ENCODE data around the gene LMBR1. TPM values are rescaled to one million over a fixed set of nuclear protein-coding genes. Genes with fewer than 3 reads are reported as not detected.

The LMBR1 gene
- total RNA-seq, 1 donor from 2014 or later = 49.7 TPM

DNA sequence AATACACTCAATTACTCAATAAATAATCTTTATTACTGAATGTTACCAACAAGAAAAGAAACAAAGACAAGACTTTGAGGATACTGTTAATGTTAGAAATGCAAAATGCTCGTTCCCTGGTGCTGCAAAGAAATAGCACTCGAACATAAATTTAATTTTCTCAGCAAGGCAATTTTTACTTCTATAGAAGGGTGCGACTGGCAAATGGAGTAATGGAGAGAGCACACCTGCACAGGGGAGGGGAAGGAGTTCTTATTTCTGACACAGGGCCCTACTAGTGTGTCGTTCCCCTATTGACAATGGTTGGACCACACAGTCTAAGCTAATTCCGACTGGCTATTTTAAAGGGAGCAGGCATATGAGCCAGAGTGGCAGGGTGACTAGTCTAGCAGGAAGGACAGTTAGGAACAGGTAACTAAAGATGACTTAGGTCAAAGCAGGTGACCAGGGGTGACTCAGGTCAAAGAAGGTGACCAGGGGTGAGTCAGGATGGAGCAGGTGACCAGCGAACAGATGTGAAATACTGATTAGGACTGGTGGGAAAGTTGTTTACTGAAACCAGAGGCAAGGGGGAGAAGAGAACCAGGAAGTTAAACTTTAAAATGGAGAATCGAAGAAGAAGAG lies 133.3 kb downstream of the LMBR1 start:
- no peaks in the 10 kb centered on the region for H3K9me3 Mint-ChIP-seq (ENCODE audit: unreplicated experiment)
- no peak for FAIRE-seq
- DNase-seq (ENCODE audit: low read depth) = no peak
- peaks cover 11% of the 10 kb centered on the region for H3K36me3 Mint-ChIP-seq (ENCODE audit: low read depth, unreplicated experiment)
- Histone ChIP-seq H3K9ac (ENCODE audit: low read length) (no peak overlapping the region), H3K4me2 (ENCODE audit: low read length) (no peak overlapping the region), H3K4me1 (ENCODE audit: insufficient read depth, low read length) (no peaks in the 10 kb centered on the region), H3K79me2 (ENCODE audit: insufficient read depth, low read length) (no peaks in the 10 kb centered on the region), H4K20me1 (ENCODE audit: insufficient read depth, low read length) (no peaks in the 10 kb centered on the region), H3K27me3 (ENCODE audit: insufficient read depth, low read length) (no peaks in the 10 kb centered on the region), H2AFZ (ENCODE audit: low read depth, low read length) (no peak overlapping the region), H3K4me3 (ENCODE audit: insufficient read depth, low read depth, low read length) (no peak overlapping the region), H3K27ac (ENCODE audit: low read depth, low read length) (no peak overlapping the region), H3K9me3 (ENCODE audit: insufficient read depth, low read depth, low read length) (no peaks in the 10 kb centered on the region), H3K36me3 (ENCODE audit: insufficient read depth, low read length) (no peaks in the 10 kb centered on the region)
- no peak overlapping the region for H3K4me3 Mint-ChIP-seq (ENCODE audit: unreplicated experiment)
- no peaks in the 10 kb centered on the region for H3K27me3 Mint-ChIP-seq (ENCODE audit: low read depth, unreplicated experiment)
- no peak overlapping the region for H3K27ac Mint-ChIP-seq (ENCODE audit: unreplicated experiment)
- no peak for TF ChIP-seq EZH2 (IDR thresholded peaks at IDR 0.05; ENCODE audit: insufficient read depth, low read length)
- no peak for TF ChIP-seq CTCF (IDR thresholded peaks at IDR 0.05; ENCODE audit: insufficient read depth, low read depth, low read length)
- no peaks in the 10 kb centered on the region for H3K4me1 Mint-ChIP-seq (ENCODE audit: low read depth, unreplicated experiment)

DNA sequence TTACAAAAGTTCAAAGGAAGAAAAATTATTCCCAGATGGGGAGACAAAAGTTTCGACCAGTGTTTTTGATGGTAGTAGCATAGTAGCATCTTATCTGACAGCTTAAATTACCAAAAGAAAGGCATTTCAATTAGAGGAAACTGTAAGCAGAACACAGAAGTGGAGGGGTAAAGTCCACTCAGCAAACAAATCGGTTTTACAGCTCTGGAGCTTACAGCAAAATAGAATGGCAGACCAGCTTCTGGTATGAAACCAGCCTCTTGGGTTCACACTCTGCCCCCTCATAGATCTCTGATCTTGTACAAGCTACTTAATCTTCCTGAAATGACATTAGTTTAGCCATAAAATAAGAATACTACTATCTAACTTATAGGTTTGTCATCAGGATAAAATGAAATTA lies 133.8 kb downstream of the LMBR1 start:
- Histone ChIP-seq H3K4me1 (ENCODE audit: insufficient read depth, low read length) (no peaks in the 10 kb centered on the region), H2AFZ (ENCODE audit: low read depth, low read length) (no peak overlapping the region), H3K79me2 (ENCODE audit: insufficient read depth, low read length) (no peaks in the 10 kb centered on the region), H4K20me1 (ENCODE audit: insufficient read depth, low read length) (no peaks in the 10 kb centered on the region), H3K27ac (ENCODE audit: low read depth, low read length) (no peak overlapping the region), H3K27me3 (ENCODE audit: insufficient read depth, low read length) (no peaks in the 10 kb centered on the region), H3K4me3 (ENCODE audit: insufficient read depth, low read depth, low read length) (no peak overlapping the region), H3K9ac (ENCODE audit: low read length) (no peak overlapping the region), H3K36me3 (ENCODE audit: insufficient read depth, low read length) (no peaks in the 10 kb centered on the region), H3K9me3 (ENCODE audit: insufficient read depth, low read depth, low read length) (no peaks in the 10 kb centered on the region), H3K4me2 (ENCODE audit: low read length) (no peak overlapping the region)
- Mint-ChIP-seq H3K9me3 (ENCODE audit: unreplicated experiment) (no peaks in the 10 kb centered on the region), H3K36me3 (ENCODE audit: low read depth, unreplicated experiment) (peaks cover 11% of the 10 kb centered on the region), H3K27me3 (ENCODE audit: low read depth, unreplicated experiment) (no peaks in the 10 kb centered on the region), H3K27ac (ENCODE audit: unreplicated experiment) (no peak overlapping the region), H3K4me1 (ENCODE audit: low read depth, unreplicated experiment) (no peaks in the 10 kb centered on the region), H3K4me3 (ENCODE audit: unreplicated experiment) (no peak overlapping the region)
- DNase-seq (ENCODE audit: low read depth) (no peak), FAIRE-seq (no peak)
- no peak for TF ChIP-seq CTCF (IDR thresholded peaks at IDR 0.05; ENCODE audit: insufficient read depth, low read depth, low read length)
- TF ChIP-seq EZH2 (IDR thresholded peaks at IDR 0.05; ENCODE audit: insufficient read depth, low read length) = no peak

DNA sequence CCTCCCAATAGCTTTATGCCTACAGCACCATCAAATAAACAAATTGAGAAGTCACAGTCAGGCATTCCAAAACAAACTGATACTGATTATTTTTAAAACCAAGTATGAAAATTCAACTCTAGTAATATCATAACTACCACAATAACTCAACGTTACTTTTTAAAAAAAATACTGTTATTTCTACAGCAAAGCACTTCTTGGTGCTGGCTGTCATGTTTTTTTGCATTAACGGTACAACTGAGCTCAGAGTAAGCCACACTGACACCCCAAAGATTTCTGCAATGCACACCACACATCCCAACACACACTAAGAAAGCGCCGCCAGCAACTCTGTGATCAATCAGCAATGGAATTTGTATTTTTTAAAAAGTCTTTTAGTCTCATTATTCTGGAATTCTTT lies 138.8 kb downstream of the LMBR1 start:
- no peaks in the 10 kb centered on the region for H3K9me3 ChIP-seq (ENCODE audit: insufficient read depth, low read depth, low read length)
- Mint-ChIP-seq H3K4me1 (ENCODE audit: low read depth, unreplicated experiment) (no peaks in the 10 kb centered on the region), H3K4me3 (ENCODE audit: unreplicated experiment) (no peak overlapping the region), H3K27ac (ENCODE audit: unreplicated experiment) (no peak overlapping the region), H3K9me3 (ENCODE audit: unreplicated experiment) (no peaks in the 10 kb centered on the region), H3K27me3 (ENCODE audit: low read depth, unreplicated experiment) (no peaks in the 10 kb centered on the region), H3K36me3 (ENCODE audit: low read depth, unreplicated experiment) (peaks cover 6% of the 10 kb centered on the region)
- DNase-seq (ENCODE audit: low read depth) (no peak), FAIRE-seq (no peak)
- H3K79me2 ChIP-seq (ENCODE audit: insufficient read depth, low read length) = no peaks in the 10 kb centered on the region
- H3K36me3 ChIP-seq (ENCODE audit: insufficient read depth, low read length) = no peaks in the 10 kb centered on the region
- peaks cover 14% of the 10 kb centered on the region for H3K4me1 ChIP-seq (ENCODE audit: insufficient read depth, low read length)
- no peak overlapping the region for H3K9ac ChIP-seq (ENCODE audit: low read length)
- no peak for TF ChIP-seq CTCF (IDR thresholded peaks at IDR 0.05; ENCODE audit: insufficient read depth, low read depth, low read length)
- TF ChIP-seq EZH2 (IDR thresholded peaks at IDR 0.05; ENCODE audit: insufficient read depth, low read length) = no peak
- H3K27me3 ChIP-seq (ENCODE audit: insufficient read depth, low read length) = no peaks in the 10 kb centered on the region
- no peak overlapping the region for H3K27ac ChIP-seq (ENCODE audit: low read depth, low read length)
- no peak overlapping the region for H3K4me3 ChIP-seq (ENCODE audit: insufficient read depth, low read depth, low read length)
- no peak overlapping the region for H3K4me2 ChIP-seq (ENCODE audit: low read length)
- no peak overlapping the region for H2AFZ ChIP-seq (ENCODE audit: low read depth, low read length)
- peaks cover 4% of the 10 kb centered on the region for H4K20me1 ChIP-seq (ENCODE audit: insufficient read depth, low read length)

Measured in astrocyte (in vitro differentiated cells and primary cell).